HG03342 (cell line): ENCODE data around the gene ZNF503.

Experiments
- ATAC-seq: cut with Tn5 transposase; IDR thresholded peaks from one replicate; pipeline ENCODE4 v1.9.1; 2021; ENCODE audit warnings: mild to moderate bottlenecking, moderate library complexity; ENCODE audit not compliant: unreplicated experiment

The ZNF503 gene

GRCh38 chr10:75356484-75356883 lies 45.1 kb downstream of the ZNF503 start:
- no peak for ATAC-seq

- ATAC-seq: no peak
Measured at GRCh38 chr10:75355706-75356105, 45.9 kb downstream of the ZNF503 start.

GRCh38 chr10:75353183-75353582 lies 48.4 kb downstream of the ZNF503 start:
- no peak for ATAC-seq

DNA sequence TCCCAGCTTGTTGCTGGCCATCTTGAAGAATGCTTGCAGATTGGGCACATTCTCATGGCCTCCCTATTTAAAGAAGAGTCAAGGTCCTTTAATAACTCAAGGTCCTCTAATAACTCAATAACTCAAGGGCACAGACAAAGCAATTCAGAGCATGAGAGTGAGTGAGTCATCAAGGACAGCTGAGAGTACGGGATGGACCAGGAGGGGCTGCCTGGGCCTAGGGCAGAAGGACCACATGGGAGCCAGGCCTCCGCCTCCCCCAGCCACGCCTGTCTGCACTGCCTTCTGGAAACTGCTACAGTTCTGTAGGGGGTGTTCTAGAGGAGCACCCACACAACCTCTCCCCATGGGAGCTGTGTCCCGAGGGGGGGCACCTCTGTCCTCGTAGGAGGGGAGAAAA lies 48.9 kb downstream of the ZNF503 start:
- no peak for ATAC-seq

DNA sequence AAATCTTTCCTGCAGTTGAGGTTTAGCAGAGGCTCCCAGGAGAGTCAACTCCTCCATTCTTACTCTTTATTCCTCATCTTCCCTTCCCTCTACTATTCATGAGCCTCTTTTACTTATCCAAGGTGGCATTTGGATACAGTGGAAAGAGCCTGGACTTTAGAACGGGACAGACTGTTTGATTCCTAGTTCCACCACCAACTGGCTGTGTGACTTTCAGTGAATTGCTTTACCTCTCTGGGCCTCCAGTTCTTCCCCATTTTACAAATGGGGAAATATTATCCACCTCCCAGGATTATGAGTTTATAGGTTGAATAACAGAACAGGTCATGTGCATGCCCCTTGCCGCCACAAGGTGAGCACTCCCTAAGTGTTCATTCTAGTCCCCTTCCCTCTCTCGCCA lies 49.9 kb downstream of the ZNF503 start:
- no peak for ATAC-seq

DNA sequence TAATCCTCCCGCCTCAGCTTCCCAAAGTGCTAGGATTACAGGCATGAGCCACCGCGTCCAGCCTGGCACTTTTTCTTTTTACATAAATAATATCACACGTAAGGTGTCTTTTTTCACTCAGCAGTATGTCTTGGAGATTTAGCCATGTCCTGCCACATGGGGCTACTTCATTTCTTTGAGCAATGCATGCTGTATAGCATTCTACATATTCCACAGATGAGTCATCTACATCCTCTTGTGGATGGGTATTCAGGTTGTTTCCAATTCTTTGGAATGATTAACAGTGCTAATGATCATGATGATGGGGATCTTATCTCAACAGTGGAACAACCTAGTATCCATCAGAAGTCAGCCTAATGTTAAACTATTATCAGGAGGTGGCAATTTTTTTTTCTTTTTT lies 50.8 kb downstream of the ZNF503 start:
- no peak for ATAC-seq
